Stomach (tissue), 4 donors: ENCODE results near the gene WIPF1.

Experiments used
- POLR2A ChIP-seq, 4 donors: fragments of 450-650 bp; IDR thresholded peaks; one replicate each; pipeline ENCODE4 v1.6.1; 2016; ENCODE audit warnings: antibody characterized with exemption in 4 of 4, control low read depth in 2 of 4, mild to moderate bottlenecking in 1 of 4, moderate library complexity in 1 of 4
- TF ChIP-seq, protein P1 (sequence below), 7 experiments: fragments of 450-650 bp in 4 of 7; fragments of 200-600 bp in 3 of 7; sonication (generic) in 3 of 7; IDR thresholded peaks; one replicate each; pipeline ENCODE4 v1.5.1; 2016 to 2019; ENCODE audit warnings: antibody characterized with exemption in 7 of 7, control low read depth in 2 of 7, mild to moderate bottlenecking in 1 of 7

DNA sequence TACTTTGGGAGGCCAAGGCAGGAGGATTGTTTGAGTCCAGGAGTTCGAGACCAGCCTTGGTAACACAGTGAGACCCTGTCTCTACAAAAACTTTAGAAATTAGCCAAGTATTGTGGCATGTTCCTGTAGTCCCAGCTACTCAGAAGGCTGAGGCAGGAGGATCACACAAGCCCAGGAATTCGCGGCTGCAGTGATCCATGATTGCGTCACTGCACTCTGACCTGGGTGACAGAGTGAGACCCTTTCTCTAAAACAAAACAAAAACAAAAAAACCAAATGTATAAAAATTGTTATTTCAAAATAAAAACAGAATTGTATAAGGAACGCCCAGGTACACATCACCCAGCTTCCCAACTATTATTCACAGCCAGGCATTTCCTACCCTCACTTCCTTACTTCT lies 56.7 kb downstream of the WIPF1 start:
- TF ChIP-seq POLR2A (IDR thresholded peaks at IDR 0.05): no peak
- TF ChIP-seq, protein P1, sequence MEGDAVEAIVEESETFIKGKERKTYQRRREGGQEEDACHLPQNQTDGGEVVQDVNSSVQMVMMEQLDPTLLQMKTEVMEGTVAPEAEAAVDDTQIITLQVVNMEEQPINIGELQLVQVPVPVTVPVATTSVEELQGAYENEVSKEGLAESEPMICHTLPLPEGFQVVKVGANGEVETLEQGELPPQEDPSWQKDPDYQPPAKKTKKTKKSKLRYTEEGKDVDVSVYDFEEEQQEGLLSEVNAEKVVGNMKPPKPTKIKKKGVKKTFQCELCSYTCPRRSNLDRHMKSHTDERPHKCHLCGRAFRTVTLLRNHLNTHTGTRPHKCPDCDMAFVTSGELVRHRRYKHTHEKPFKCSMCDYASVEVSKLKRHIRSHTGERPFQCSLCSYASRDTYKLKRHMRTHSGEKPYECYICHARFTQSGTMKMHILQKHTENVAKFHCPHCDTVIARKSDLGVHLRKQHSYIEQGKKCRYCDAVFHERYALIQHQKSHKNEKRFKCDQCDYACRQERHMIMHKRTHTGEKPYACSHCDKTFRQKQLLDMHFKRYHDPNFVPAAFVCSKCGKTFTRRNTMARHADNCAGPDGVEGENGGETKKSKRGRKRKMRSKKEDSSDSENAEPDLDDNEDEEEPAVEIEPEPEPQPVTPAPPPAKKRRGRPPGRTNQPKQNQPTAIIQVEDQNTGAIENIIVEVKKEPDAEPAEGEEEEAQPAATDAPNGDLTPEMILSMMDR (IDR thresholded peaks at IDR 0.05): no peak
